22Rv1 (cell line): ENCODE measurements around the gene PACS1.

Experiments
- CTCF ChIP-seq: fragments of 450-650 bp; IDR thresholded peaks from 2 replicates; pipeline ENCODE4 v1.5.1; 2017; ENCODE audit warnings: mild to moderate bottlenecking
- ZFX ChIP-seq: fragments of 450-650 bp; IDR thresholded peaks from 2 replicates; pipeline ENCODE4 v1.6.1; 2017; ENCODE audit warnings: antibody characterized with exemption, borderline replicate concordance

- TF ChIP-seq CTCF (peak; percentile 91), ZFX (no peak)
Measured at GRCh38 chr11:66068154-66068821, 1.8 kb upstream of the PACS1 start.
